DMS114 treated with DMSO at 0.1 percent for 48 hours (cell line): Measurements from ENCODE around the gene MYO18B.
"Not testable (repeated sequence)": the region's sequence is repeated elsewhere in the genome, so short reads cannot be mapped to it uniquely, and the experiment has no call there.

Experiments
- DNase-seq: peaks from one replicate; lab custom pipeline; 2025; ENCODE audit not compliant: unreplicated experiment; lab: John Stamatoyannopoulos, UW

Gene MYO18B, protein sequence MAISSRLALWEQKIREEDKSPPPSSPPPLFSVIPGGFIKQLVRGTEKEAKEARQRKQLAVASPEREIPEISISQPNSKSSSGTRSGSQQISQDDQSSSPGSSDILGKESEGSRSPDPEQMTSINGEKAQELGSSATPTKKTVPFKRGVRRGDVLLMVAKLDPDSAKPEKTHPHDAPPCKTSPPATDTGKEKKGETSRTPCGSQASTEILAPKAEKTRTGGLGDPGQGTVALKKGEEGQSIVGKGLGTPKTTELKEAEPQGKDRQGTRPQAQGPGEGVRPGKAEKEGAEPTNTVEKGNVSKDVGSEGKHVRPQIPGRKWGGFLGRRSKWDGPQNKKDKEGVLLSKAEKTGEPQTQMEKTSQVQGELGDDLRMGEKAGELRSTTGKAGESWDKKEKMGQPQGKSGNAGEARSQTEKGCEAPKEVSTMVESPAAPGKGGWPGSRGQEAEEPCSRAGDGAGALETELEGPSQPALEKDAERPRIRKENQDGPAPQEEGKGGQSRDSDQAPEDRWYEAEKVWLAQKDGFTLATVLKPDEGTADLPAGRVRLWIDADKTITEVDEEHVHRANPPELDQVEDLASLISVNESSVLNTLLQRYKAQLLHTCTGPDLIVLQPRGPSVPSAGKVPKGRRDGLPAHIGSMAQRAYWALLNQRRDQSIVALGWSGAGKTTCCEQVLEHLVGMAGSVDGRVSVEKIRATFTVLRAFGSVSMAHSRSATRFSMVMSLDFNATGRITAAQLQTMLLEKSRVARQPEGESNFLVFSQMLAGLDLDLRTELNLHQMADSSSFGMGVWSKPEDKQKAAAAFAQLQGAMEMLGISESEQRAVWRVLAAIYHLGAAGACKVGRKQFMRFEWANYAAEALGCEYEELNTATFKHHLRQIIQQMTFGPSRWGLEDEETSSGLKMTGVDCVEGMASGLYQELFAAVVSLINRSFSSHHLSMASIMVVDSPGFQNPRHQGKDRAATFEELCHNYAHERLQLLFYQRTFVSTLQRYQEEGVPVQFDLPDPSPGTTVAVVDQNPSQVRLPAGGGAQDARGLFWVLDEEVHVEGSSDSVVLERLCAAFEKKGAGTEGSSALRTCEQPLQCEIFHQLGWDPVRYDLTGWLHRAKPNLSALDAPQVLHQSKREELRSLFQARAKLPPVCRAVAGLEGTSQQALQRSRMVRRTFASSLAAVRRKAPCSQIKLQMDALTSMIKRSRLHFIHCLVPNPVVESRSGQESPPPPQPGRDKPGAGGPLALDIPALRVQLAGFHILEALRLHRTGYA (N-terminal part only)

DNA sequence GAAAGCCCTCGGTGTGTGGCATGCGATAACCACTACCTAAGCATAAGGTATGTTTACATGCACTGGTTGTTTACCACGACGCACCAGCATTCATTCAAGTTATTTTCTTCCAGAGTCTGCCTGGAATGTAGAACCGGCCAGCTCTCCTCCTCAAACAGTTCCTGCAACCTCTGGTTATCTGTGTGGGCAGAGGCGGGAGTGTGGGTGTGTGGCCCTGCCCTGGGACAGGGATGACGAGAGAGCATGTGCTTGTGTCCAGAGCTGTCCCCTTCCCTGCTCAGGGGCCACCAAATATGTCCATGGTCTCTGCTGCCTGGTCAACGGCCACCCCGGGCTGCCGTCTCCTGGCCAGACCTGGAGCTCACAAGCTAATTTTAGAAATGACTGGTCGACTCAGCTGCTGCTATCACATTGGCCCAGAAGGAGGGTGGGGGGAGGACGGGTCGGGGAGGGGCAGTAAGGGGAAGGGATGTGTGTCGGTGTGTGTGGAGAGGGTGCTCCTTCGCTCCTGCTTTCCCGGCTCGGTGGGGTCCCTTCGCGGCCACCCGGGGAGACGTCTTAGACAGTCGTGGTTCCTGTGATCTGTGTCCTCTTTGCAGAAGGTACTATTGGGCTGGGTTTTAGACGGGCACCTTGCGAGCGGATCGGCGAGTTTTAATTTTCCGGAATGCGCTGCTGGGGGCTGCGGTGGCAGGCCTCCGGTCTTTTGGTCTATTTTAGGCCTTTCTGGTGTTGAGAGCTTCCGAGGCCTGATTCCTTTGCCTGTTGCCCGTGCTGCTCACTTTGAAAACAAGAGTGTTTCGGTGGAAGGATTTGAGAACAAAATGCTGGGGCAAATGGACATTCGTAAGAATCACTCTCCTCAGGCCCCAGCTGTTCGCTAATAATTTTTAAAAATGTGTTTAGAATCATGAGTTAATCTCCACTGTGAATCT lies at the start of gene MYO18B:
Gene MYO18B (plus strand): TSS at position 497 of the 935 bp plus-strand sequence. CDS start 18,905 bp downstream, outside the sequence.
- no peak for DNase-seq

DNA sequence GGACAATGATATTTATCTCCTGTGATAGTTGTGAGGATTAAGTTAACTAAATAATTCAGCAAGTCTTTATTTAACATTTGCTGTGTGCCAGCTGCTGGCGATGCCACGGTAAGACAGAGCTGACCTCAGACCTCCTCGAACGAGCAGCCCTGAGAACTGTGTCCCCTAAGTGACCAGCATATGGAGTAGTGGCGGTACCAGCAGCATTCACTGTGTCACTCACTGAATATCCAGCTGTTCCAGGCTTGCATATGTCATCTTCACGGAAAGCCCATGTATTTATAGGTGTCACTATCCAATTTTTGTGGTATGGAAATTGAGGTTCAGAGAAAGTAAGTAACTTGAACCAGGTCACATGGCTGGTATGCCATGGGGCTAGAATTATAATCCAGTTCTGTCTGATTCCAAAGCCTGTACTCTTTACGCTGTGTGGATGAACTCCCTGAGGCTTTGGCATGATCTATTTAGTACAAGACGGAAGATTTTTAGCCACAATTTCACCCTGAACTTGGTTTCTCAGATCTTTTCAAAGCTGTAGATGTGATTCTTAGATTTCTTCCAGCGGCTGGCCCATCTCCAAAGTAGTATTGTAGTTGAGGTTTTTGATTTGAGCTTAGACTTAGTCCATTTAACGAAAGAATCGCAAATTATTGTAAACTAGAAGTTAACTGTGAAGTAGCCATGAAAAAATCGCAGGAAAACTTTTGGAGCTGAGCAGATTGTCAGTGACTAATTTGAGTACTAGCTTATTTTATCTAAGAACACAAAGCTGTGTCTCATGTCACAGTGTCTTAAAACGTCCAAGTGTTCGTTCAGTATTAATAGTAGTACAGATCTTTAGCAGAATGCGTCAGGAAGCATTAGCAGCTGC lies 49.4 kb upstream of the MYO18B start:
- no peak for DNase-seq

DNA sequence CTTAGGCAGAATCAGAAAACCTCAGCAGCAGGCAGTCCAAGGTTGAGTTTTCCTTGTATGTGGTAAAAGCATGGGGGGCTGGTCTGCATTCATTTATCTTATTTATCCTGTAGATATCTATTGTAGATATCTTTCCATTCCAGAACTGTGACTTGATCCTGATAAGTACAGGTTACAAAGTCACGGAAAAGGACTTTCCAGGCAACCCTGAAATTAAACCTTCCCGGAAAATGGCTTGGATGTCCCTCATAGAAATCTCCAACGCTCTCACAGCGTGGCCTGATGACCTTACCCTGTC lies 48.8 kb upstream of the MYO18B start:
- no peak for DNase-seq

DNA sequence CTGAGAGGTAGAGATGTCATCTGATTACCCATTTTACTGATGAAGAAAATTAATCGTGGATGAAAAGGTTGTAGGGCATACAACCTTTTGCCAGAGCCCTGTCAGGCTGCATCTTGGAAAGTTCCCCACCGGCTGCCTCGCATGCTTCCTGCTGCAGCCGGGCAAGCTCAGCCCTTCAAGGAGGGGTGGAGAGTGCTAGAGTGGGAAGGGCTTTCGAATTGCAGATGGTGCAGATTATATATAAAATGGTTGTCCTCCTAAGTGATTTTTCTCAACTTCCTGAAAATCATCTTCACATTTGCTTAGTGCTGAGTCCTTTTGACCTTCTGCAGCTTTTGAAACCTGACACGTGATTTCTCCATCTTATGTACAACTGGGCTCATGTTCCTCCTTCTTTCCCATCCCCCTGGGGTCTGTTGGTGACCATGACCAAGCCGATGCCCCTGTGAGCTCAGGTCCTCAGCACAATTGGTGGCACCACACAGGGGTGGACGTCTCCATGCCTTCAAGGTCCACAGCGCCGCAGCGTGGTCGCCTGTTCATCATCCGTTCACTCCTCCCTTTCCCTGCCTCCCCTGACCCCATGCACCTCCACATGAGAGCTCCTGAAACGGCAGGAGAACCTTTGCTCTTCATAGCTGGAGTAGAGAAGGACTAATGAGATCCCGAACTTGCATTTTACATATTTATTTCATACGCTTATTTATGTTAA lies 47.6 kb upstream of the MYO18B start:
- DNase-seq, result no peak

DNA sequence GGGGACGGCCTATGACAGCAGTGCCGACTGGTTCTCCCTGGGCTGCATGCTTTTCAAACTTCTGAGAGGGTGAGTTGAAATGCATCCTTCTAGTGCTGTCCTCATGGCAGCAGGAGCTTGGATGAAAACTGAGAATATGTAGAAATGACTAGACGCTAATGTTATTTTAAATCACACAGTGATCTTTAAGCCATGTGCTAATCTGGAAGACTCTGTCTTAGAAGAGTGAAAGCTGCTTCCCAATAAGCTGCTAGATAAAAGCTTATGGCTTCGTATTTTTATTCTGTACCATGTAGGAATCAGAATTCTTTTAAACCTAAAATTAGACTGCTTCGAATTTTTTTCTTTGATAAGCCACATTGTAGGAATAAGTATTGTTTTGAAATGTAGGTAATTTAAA lies 46.8 kb upstream of the MYO18B start:
- no peak for DNase-seq

DNA sequence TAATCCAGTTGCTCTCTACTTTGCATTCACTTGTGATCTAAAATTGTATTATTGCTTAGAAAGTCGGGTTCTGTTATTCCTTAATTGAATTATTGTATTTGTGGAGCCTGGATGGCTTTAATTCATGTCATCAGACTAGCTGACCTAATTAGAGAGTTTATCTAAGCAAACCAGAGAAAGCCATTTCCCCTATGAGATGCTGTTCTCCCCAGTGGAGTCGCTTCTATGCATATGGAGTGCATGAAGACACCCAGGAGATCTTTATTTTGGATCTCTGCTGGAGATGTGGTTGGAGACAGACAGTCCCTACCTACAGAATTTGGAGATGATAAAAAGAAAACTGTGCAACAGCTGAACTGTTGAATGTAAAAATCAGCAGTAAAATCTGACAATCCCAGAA lies 45.2 kb upstream of the MYO18B start:
- DNase-seq, result no peak

DNA sequence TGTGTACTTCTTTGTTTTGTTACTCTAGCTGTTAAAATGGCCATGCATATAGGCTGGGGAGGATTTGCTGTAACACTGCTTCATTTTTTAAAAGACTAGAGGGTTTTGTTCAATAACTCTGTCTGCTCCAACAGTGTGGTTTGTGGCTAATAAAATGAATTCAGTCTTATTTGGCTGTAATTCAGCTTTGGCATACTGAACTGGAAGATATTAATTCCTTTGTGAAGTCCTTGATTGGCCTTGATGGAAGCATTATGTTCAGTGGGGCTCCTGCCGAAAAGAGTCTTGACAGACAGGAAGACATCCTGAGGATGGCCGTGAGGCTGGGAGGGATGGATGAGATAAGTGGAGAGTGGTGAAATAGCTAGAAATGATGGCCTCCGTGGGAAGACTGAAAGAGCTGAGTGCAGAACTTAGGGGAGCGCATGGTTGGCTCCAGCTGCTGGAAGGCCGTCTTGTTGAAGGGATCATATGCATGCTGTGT lies 44.8 kb upstream of the MYO18B start:
- no peak for DNase-seq

DNA sequence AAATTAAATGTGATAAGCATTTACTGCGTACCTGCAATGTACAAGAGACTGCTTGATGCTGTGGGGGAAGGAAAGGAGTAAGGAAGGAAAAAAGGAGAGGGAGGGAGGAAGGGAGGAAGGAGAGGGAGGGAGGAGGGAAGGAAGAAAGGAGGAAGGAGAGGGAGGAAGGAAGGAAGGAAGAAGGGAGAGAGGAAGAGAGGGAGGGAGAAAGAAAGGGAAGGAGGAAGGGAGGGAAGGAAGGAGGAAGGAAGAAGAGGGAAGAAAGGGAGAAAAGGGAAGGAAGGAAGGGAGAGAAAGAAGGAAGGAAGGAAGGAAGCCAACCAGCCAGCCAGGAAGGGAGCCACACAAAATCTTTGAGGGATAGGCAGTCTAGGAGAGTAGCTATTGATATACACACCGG lies 44.0 kb upstream of the MYO18B start:
- no peak for DNase-seq

DNA sequence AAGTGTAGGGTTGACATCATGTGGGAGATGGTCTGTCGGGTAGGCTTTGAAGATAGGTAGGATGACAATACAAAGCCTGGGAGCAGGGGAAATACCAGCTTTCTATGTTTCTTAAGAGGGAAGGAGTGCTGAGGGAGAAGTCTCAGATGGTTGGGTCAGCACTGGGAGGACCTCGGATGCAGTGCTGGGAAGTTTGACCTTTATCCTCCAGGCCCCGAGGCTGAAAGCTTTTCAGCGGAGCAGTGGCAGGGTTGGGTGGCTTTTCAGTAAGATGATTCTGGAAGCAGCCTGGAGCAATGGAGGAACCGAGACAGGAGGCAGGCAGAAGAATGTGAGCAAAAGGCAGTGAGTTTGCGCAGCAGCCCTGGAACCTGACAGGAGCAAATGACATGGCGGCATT lies 43.5 kb upstream of the MYO18B start:
- DNase-seq, result no peak

DNA sequence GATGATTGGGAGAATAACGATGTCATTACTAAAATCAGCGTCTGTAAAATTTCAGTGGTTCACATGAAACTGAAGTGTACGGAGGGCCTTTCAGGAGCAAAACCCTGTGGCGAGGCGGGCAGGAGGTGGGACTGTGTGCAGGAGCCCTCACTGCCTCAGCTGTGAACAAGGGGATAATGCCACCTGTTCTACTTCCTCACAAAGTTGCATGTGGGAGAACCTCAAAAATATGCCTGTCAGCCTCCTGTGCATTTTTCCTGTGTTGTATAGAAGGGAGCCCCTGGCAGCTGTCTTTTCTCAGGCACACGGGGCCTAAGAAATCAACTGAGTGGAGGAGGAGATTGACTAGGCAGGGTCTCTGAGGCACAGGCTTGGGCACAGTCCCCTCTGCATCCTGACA lies 43.0 kb upstream of the MYO18B start:
- no peak for DNase-seq

DNA sequence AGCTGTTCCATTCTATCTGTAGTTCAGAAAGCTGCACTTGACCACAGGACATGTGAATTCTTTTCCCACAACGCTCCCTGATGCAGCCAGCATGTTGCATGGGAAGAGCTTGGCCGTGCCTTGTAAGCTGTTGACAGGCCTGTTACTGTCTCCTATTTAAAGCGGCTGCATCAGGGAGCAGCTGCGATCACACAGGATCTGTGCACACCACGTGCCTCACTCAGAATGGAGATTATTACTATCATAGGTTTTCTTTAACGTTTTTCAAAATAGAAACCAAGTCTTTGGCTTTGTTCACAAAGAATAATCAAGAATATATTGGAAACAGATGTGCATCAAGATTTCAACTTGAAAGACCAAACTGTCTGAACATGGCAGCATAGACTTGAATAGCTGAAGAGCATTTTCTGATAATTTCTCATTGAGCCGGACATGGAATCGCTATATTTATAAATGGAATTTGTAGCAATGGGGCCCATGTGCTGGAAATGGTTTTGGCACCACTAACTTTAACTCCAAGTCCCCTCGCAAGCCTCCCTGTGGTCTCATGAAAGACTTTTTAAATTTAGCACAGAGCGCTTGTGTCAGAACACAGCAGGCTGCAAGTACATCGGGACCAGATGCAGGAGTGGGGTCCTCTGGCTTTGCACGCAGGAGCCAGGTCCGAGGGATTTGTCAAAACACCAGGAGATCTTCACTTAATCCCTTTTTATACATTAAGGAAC lies 40.8 kb upstream of the MYO18B start:
- DNase-seq, result no peak

DNA sequence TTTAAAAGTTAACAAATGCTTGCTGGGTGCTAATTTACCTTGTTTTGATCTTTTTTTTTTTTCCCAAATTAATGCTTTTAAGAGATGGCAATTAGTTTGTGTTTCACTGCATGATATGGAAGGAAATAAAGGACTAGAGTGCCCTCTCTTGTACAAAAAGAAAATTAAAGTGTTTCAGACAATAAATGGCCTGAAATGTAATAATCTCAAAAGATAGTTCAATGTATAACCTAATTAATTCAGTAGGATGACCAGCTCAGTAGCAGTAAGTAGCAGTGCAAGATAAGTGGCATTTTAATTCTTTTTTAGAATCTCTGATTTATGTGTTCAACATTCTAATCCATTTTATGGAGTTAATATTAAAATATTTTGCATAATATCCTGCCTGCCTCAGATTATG lies 39.9 kb upstream of the MYO18B start:
- peak; percentile 24 for DNase-seq

DNA sequence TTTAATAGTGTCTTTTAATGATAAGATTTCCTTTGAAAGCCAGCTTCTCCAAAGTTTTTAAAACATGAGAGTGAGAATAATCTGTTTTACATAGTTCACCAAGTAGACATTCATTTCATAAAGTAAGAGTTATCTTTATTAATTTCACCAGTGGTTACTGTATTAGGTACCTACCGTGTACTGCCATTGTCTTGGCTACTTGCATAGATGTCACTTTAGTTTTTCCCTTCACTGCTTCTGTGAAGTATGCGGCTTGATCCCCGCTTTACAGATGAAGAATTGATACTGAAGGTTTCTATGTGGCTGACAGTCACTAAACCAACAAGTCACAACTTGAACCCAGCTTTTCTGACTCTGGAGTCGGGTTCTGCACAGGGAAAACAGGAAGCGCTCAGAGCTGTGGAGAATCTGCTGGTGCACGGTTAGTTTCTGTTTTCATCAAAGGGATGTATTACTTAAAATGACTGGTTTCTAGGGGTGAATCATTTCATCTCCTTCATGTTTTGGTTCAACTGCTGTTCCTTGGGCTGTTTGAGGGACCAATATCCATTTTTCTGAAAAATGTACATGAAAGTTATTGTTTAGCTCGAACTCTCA lies 39.3 kb upstream of the MYO18B start:
- DNase-seq, result no peak

DNA sequence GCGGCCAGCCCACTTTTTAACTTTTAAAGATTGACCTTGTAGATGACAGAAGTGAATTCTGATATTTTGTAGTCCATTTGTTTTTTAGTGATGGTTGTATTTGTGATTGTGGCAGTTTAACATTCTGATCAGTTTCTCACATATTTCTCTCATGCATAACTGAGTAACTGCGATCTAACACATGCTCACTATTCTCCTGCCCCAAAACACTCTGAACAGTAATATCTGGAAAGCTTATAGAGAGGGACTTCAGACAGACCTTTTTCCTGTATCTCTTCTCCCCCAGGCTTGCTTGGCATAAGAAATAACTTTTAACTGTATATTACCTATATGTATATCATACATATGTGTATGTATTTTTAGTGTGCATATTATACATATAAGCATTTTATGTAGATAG lies 37.3 kb upstream of the MYO18B start:
- DNase-seq, result no peak

DNA sequence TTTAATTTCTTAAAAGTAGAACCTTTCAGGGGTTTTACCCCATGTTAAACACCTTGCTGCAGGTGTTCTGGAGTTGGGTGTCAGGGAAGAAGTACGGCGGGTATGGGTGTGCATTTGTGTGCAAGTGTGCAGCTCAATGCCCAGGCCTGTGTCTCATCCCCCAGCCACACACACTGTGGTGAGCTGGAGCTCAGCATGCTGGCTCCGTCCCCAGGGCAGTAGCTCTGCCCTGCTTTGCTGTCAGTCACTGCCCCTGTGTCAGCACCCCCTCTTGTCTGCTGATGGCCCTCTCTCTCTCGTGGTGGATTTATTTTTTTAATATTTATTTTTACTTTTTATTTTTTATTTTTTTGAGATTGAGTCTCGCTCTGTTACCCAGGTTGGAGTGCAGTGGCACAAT lies 35.8 kb upstream of the MYO18B start:
- no peak for DNase-seq

DNA sequence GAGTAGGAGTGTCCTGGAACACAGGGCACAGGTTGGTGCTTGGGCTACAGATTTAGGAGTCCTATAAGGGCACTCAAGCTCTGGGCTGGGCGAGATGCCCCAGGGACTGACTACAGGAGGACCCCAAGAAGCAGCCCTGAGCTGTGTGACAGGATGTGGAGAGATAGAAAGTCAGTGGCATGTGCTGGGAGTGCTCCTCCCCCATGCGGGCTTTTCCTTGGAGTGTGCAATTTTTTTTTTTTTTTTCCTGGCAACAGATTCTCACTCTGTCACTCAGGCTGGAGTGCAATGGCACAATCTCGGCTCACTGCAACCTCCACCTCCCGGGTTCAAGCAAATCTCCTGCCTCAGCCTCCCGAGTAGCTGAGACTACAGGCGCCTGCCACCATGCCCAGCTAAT lies 33.6 kb upstream of the MYO18B start:
- DNase-seq, result not testable (repeated sequence)

DNA sequence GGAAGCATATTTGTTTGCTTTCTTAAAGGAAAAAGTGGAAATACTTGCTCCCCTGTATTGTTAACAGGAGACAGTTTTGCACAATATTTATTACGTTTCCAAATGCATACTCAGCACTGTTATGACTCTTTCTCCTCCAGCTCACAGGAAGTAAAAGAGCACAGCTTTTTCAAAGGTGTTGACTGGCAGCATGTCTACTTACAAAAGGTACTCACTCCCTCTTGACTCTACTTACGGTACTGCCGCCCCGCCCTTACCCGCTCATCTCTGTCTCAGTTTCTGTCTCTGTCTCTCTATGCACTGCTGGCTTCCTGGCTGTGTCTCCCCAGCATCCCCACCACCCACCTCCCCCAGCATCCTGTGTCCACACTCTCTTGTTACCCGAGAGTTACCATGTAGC lies 32.2 kb upstream of the MYO18B start:
- no peak for DNase-seq

DNA sequence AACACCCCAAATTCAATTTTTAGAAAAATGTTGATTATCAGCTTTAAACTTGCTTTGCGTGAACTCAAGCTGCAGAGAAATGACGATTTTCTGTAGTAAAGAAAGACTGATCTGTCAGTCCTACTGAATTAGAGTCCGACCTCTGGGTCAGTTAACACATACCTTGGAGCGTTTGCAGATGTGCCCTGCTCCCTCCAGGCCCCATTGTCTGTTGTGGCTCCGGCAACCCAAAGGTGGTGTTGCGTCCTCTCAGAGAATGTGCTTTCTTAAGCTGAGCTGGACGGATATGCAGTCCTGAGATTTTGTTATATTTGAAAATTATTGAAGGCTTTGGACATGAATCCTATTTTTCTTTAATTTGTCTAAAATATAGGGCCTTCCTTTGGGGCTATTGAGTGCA lies 31.5 kb upstream of the MYO18B start:
- no peak for DNase-seq
